Osteoblast (primary cell): ENCODE data around the gene GLCCI1. TPM values are rescaled to one million over a fixed set of nuclear protein-coding genes. Genes with fewer than 3 reads are reported as not detected.

Source experiments
- DNase-seq: peaks from one replicate; pipeline ENCODE4 v3.0.0; 2011; ENCODE audit warnings: low spot score, mixed read lengths; ENCODE audit not compliant: insufficient read length; ENCODE audit errors: missing footprints
- H2AFZ ChIP-seq: 2 replicates; pipeline ENCODE4 v1.6.0; 2011; ENCODE audit warnings: mild to moderate bottlenecking, low read length
- H3K27ac ChIP-seq: 2 replicates; pipeline ENCODE4 v1.5.1; 2011; ENCODE audit warnings: mild to moderate bottlenecking, low read depth, low read length, moderate library complexity
- H3K27me3 ChIP-seq: 2 replicates; pipeline ENCODE4 v1.6.0; 2012; ENCODE audit warnings: mild to moderate bottlenecking, control low read depth, inconsistent platforms, low read length, moderate library complexity; ENCODE audit not compliant: insufficient read depth
- H3K36me3 ChIP-seq: 2 replicates; pipeline ENCODE4 v1.5.1; 2011; ENCODE audit warnings: mild to moderate bottlenecking, low read length, control low read depth, moderate library complexity; ENCODE audit not compliant: insufficient read depth
- H3K4me1 ChIP-seq: 2 replicates; pipeline ENCODE4 v1.5.1; 2011; ENCODE audit warnings: mild to moderate bottlenecking, low read length, control low read depth, moderate library complexity; ENCODE audit not compliant: insufficient read depth
- H3K4me2 ChIP-seq: 2 replicates; pipeline ENCODE4 v1.6.0; 2011; ENCODE audit warnings: mild to moderate bottlenecking, low read length; ENCODE audit not compliant: insufficient read depth
- H3K4me3 ChIP-seq: fragments of 200-600 bp; sonication (generic); 3 replicates; pipeline ENCODE4 v1.5.1; 2012; ENCODE audit warnings: mild to moderate bottlenecking, low read length, inconsistent platforms; ENCODE audit not compliant: insufficient read depth
- H3K79me2 ChIP-seq: 2 replicates; pipeline ENCODE4 v1.6.0; 2012; ENCODE audit warnings: mild to moderate bottlenecking, low read length, control low read depth, inconsistent platforms; ENCODE audit not compliant: insufficient read depth
- H3K9me3 ChIP-seq: 2 replicates; pipeline ENCODE4 v1.5.1; 2011; ENCODE audit warnings: low read depth, low read length, control low read depth
- H4K20me1 ChIP-seq: 2 replicates; pipeline ENCODE4 v1.6.0; 2012; ENCODE audit warnings: mild to moderate bottlenecking, low read length, control low read depth; ENCODE audit not compliant: insufficient read depth
- CTCF ChIP-seq: IDR thresholded peaks from 2 replicates; pipeline ENCODE4 v1.5.1; 2011; ENCODE audit warnings: mild to moderate bottlenecking, low read depth, low read length, moderate library complexity; ENCODE audit errors: extremely low read depth
- total RNA-seq: library from RNA; depleted of rRNA; stranded (reverse); fragments of >200 nt; gene quantifications from 2 replicates; pipeline ENCODE4 v1.2.3, GENCODE V29; 2012

The GLCCI1 gene
- total RNA-seq, 1 donor = 10.1 TPM

- Histone ChIP-seq H4K20me1 (no peaks in the 10 kb centered on the region), H3K36me3 (no peaks in the 10 kb centered on the region), H2AFZ (no peak overlapping the region), H3K4me2 (no peak overlapping the region), H3K79me2 (no peaks in the 10 kb centered on the region), H3K27ac (no peak overlapping the region), H3K9me3 (no peaks in the 10 kb centered on the region), H3K4me1 (no peaks in the 10 kb centered on the region), H3K4me3 (no peak overlapping the region), H3K27me3 (no peaks in the 10 kb centered on the region)
- DNase-seq = no peak
- TF ChIP-seq CTCF = no peak
These were observed 46.8 kb upstream of the GLCCI1 start for GRCh38 chr7:7921830-7922229.

GRCh38 chr7:7922684-7923385, 45.8 kb upstream of the GLCCI1 start:
- no peaks in the 10 kb centered on the region for H3K9me3 ChIP-seq
- H3K27ac ChIP-seq = no peak overlapping the region
- no peaks in the 10 kb centered on the region for H3K79me2 ChIP-seq
- no peak for TF ChIP-seq CTCF
- H4K20me1 ChIP-seq = no peaks in the 10 kb centered on the region
- H3K4me3 ChIP-seq = no peak overlapping the region
- no peak overlapping the region for H3K4me2 ChIP-seq
- no peaks in the 10 kb centered on the region for H3K27me3 ChIP-seq
- H3K36me3 ChIP-seq = no peaks in the 10 kb centered on the region
- DNase-seq = no peak
- H3K4me1 ChIP-seq = no peaks in the 10 kb centered on the region
- no peak overlapping the region for H2AFZ ChIP-seq

- Histone ChIP-seq H3K4me1 (no peaks in the 10 kb centered on the region), H3K27ac (no peak overlapping the region), H3K4me2 (no peak overlapping the region), H3K9me3 (no peaks in the 10 kb centered on the region), H3K27me3 (no peaks in the 10 kb centered on the region), H3K79me2 (no peaks in the 10 kb centered on the region), H2AFZ (no peak overlapping the region), H3K4me3 (no peak overlapping the region), H3K36me3 (no peaks in the 10 kb centered on the region), H4K20me1 (no peaks in the 10 kb centered on the region)
- no peak for DNase-seq
- TF ChIP-seq CTCF = no peak
These were observed 44.8 kb upstream of the GLCCI1 start for GRCh38 chr7:7923818-7924217.

- no peak overlapping the region for H2AFZ ChIP-seq
- H3K4me3 ChIP-seq = no peak overlapping the region
- no peak overlapping the region for H3K27ac ChIP-seq
- H3K4me2 ChIP-seq = no peak overlapping the region
- TF ChIP-seq CTCF = no peak
- H3K79me2 ChIP-seq = no peaks in the 10 kb centered on the region
- no peaks in the 10 kb centered on the region for H3K27me3 ChIP-seq
- H3K9me3 ChIP-seq = no peaks in the 10 kb centered on the region
- H3K36me3 ChIP-seq = no peaks in the 10 kb centered on the region
- H4K20me1 ChIP-seq = no peaks in the 10 kb centered on the region
- no peaks in the 10 kb centered on the region for H3K4me1 ChIP-seq
- DNase-seq = no peak
These were observed 44.3 kb upstream of the GLCCI1 start for GRCh38 chr7:7924303-7924702.
